GM06990 (cell line): ENCODE measurements around the gene MCUR1.
A peak's percentile ranks its signal among the peaks of the same experiment; 100 is the strongest.

ENCODE experiments used
- DNase-seq: peaks from one replicate; pipeline ENCODE4 v3.0.0-alpha.2; 2011; ENCODE audit not compliant: insufficient read length; ENCODE audit errors: extremely low read depth
- H3K27me3 ChIP-seq: replicated peaks from 2 replicates; pipeline ENCODE4 v1.6.0; 2011; ENCODE audit warnings: low read length; ENCODE audit not compliant: control insufficient read depth, insufficient read depth
- H3K36me3 ChIP-seq: 2 replicates; pipeline ENCODE4 v1.5.1; 2011; ENCODE audit warnings: low read length; ENCODE audit not compliant: control insufficient read depth, insufficient read depth
- H3K4me3 ChIP-seq: replicated peaks from 2 replicates; pipeline ENCODE4 v1.5.1; 2011; ENCODE audit warnings: low read depth, mild to moderate bottlenecking, control low read depth, low read length
- TF ChIP-seq, protein P1 (sequence below): IDR thresholded peaks from 2 replicates; pipeline ENCODE4 v1.5.1; 2011; ENCODE audit warnings: low read length, control low read depth, mild to moderate bottlenecking, inconsistent platforms; ENCODE audit not compliant: insufficient read depth, poor library complexity, severe bottlenecking

The MCUR1 gene

DNA sequence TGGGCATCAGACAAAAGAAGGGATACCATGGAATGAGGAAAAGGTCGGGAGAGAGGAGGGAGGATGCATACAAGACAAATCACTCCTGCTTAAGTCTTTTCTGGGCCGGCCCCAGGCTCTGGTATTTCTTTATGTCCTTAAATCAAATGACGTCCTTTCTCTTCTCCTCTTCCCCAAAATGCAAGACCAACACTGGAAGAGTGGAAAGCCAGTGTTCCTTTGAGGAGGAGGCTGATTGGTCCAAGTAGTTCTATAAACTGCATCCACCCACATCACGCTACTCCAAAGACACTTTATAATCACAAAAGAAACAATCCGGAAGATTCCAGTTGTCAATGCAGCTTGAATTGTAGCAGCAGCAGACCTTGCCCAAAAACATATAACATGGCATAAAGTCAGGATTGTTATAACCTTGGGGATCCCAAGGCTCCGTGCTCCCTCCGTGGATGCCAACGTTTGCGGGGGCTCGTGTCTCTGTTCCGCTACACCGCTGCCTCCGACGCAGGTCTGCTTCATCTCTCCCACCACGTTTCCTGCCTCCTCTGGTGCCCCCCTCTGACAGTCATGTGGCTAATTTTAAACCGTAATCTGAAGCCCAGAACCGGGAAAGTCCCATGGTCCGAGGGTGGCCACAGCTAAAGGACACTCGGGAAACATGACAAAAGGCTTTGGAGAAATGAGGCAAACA lies 47.1 kb downstream of the MCUR1 start:
- TF ChIP-seq, protein P1, sequence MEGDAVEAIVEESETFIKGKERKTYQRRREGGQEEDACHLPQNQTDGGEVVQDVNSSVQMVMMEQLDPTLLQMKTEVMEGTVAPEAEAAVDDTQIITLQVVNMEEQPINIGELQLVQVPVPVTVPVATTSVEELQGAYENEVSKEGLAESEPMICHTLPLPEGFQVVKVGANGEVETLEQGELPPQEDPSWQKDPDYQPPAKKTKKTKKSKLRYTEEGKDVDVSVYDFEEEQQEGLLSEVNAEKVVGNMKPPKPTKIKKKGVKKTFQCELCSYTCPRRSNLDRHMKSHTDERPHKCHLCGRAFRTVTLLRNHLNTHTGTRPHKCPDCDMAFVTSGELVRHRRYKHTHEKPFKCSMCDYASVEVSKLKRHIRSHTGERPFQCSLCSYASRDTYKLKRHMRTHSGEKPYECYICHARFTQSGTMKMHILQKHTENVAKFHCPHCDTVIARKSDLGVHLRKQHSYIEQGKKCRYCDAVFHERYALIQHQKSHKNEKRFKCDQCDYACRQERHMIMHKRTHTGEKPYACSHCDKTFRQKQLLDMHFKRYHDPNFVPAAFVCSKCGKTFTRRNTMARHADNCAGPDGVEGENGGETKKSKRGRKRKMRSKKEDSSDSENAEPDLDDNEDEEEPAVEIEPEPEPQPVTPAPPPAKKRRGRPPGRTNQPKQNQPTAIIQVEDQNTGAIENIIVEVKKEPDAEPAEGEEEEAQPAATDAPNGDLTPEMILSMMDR = peak; percentile 17
- no peak for DNase-seq
- Histone ChIP-seq H3K36me3 (no peaks in the 10 kb centered on the region), H3K27me3 (no peaks in the 10 kb centered on the region), H3K4me3 (no peak overlapping the region; the same call in 1 of the 2 replicates)

DNA sequence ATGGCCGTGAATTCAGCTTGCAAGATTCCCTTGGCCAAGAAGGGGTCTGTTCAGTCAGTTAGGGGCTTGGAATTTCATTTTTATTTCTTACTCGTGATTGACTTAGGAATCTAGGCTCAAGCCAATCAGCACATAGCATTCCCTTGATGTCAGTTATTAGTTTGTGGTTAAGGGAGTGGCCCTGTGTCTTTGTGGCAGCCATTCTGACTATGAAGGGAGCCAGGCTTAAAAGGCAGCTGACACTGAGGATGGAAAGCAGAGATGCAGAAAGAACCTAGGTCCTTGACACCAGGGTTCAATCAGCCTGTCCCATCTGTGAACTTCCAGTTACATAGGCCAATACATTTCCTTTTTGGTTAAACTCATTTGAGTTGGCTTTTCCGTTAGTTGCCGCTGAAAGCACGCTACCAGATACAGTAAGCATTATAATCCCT lies 48.1 kb downstream of the MCUR1 start:
- TF ChIP-seq, protein P1 = no peak
- H3K36me3 ChIP-seq = no peaks in the 10 kb centered on the region
- no peak for DNase-seq
- no peaks in the 10 kb centered on the region for H3K27me3 ChIP-seq
- no peak overlapping the region for H3K4me3 ChIP-seq

DNA sequence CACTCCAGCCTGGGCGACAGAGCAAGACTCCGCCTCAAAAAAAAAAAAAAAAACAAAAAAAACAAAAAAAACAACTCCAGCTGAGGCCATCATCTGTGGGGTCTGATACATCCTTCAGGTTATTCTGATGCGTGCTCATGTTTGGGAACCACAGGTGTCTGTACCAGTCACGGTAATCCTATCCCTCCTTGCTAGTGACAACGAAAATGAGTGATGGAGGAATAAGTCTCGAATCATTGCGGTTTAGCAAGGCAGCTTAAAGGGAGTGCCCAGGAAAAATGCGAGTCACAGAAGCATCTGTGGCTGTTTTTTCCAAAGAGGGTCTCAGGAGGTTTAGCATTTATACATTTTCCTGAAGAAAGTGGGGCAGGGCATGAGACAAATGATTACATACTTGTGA lies 48.8 kb downstream of the MCUR1 start:
- H3K27me3 ChIP-seq = no peaks in the 10 kb centered on the region
- H3K36me3 ChIP-seq = no peaks in the 10 kb centered on the region
- no peak for DNase-seq
- H3K4me3 ChIP-seq = no peak overlapping the region
- TF ChIP-seq, protein P1 = no peak

DNA sequence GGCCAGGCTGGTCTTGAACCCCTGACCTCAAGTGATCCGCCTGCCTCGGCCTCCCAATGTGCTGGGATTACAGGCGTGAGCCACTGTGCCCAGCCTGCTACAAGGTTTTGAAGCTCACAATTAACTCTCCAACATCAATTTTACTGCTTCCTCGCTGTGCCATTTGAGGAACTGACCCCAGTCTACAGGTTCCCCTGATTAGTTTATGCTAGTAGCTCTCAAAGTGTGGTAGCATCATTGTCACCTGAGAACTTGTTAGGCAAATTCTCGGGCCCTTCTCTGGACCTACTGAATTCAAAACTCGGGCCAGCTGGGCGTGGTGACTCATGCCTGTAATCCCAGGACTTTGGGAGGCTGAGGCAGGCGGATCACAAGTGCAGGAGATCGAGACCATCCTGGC lies 49.4 kb downstream of the MCUR1 start:
- Histone ChIP-seq H3K27me3 (no peaks in the 10 kb centered on the region), H3K4me3 (no peak overlapping the region), H3K36me3 (no peaks in the 10 kb centered on the region)
- TF ChIP-seq, protein P1 = no peak
- no peak for DNase-seq

DNA sequence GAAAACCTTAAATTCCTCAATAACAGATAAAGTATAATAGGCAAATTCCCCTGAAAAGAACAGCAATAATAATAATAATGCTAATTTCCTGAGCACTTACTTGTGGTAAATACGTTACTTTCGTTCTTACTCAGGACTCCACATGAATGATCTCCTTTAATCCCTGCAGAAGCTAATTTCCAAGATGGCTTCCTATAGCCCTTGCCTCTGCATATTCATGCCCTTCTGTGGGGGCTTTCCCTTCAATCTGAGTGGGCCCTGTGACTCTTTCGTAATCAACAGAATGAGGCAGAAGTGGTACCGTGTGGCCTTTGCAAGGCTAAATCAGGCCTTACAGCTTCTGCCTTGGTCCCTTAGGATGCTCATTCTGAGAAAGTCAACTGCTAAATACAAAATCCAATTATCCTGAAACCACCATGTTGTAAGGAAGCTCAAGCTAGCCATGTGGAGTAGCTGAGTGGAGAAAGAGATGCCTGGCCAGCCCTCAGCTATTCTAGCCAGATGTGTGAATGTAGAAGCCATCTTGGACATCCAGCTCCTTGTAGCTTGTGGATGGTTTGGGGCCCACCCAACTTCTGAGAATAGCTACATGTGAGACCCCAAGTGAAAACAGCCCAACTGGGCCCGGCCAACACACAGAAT lies 50.5 kb downstream of the MCUR1 start:
- Histone ChIP-seq H3K27me3 (no peaks in the 10 kb centered on the region), H3K36me3 (no peaks in the 10 kb centered on the region), H3K4me3 (no peak overlapping the region)
- peak; percentile 41 for DNase-seq
- TF ChIP-seq, protein P1 = no peak
